GM12891 (cell line): ENCODE measurements around the gene EGFL7.

Experiments
- DNase-seq: peaks from one replicate; pipeline ENCODE4 v3.0.0; 2011; ENCODE audit warnings: low spot score; ENCODE audit not compliant: insufficient read length
- FAIRE-seq: peaks from 2 replicates; lab custom pipeline; 2011; peaks lifted over from hg19 to GRCh38; lab: Jason Lieb, UNC
- PAX5 ChIP-seq: IDR thresholded peaks from 2 replicates; pipeline ENCODE4 v1.6.1; 2011; ENCODE audit warnings: low read length, moderate library complexity, mild to moderate bottlenecking; ENCODE audit not compliant: insufficient read depth, severe bottlenecking
- POLR2A ChIP-seq: IDR thresholded peaks from 2 replicates; pipeline ENCODE4 v1.6.1; 2011; ENCODE audit warnings: low read depth, low read length, control low read depth
- POLR2AphosphoS5 ChIP-seq: IDR thresholded peaks from 2 replicates; pipeline ENCODE4 v1.6.1; 2011; ENCODE audit warnings: low read depth, low read length, control low read depth
- POU2F2 ChIP-seq: IDR thresholded peaks from 2 replicates; pipeline ENCODE4 v1.6.1; 2011; ENCODE audit warnings: low read depth, mild to moderate bottlenecking, control low read depth, low read length, moderate library complexity
- SPI1 ChIP-seq: IDR thresholded peaks from 2 replicates; pipeline ENCODE4 v1.6.1; 2011; ENCODE audit warnings: low read depth, low read length, control low read depth
- TAF1 ChIP-seq: IDR thresholded peaks from 2 replicates; pipeline ENCODE4 v1.6.1; 2011; ENCODE audit warnings: low read depth, low read length, control low read depth

EGFL7 gene

GRCh38 chr9:136666372-136667213 lies 3.9 kb downstream of the EGFL7 start:
- DNase-seq: no peak
- TF ChIP-seq PAX5 (no peak), POLR2AphosphoS5 (no peak), POU2F2 (no peak), POLR2A (no peak), SPI1 (no peak), TAF1 (no peak)
- no peak for FAIRE-seq

GRCh38 chr9:136667214-136667939 lies 4.7 kb downstream of the EGFL7 start:
- no peak for DNase-seq
- TF ChIP-seq POLR2A (no peak), POLR2AphosphoS5 (no peak), POU2F2 (no peak), SPI1 (no peak), PAX5 (no peak), TAF1 (no peak)
- no peak for FAIRE-seq

GRCh38 chr9:136667940-136668760 lies 5.4 kb downstream of the EGFL7 start:
- FAIRE-seq: no peak
- no peak for DNase-seq
- TF ChIP-seq POLR2AphosphoS5 (no peak), TAF1 (no peak), SPI1 (no peak), PAX5 (no peak), POU2F2 (no peak), POLR2A (no peak)

- FAIRE-seq (no peak), DNase-seq (no peak)
- TF ChIP-seq POLR2A (no peak), POLR2AphosphoS5 (no peak), SPI1 (no peak), TAF1 (no peak), PAX5 (no peak), POU2F2 (no peak)
These were observed 6.5 kb downstream of the EGFL7 start for GRCh38 chr9:136668983-136669790.

- FAIRE-seq (no peak), DNase-seq (no peak)
- no peak for TF ChIP-seq POLR2A
These were observed 7.2 kb downstream of the EGFL7 start for GRCh38 chr9:136669791-136670464.

- TF ChIP-seq PAX5: no peak
- TF ChIP-seq TAF1: no peak
- no peak for TF ChIP-seq POU2F2
- no peak for TF ChIP-seq SPI1
- no peak for TF ChIP-seq POLR2A
- no peak for TF ChIP-seq POLR2AphosphoS5
- DNase-seq: no peak
- FAIRE-seq: no peak
These were observed 8.0 kb downstream of the EGFL7 start for GRCh38 chr9:136670576-136671253.

GRCh38 chr9:136671254-136671614 lies 8.5 kb downstream of the EGFL7 start:
- TF ChIP-seq POLR2AphosphoS5 (no peak), SPI1 (no peak), POU2F2 (no peak), PAX5 (no peak), TAF1 (no peak), POLR2A (no peak)
- DNase-seq: no peak
- no peak for FAIRE-seq
